ENCODE measurements around the gene MEGF8.
"Not testable (repeated sequence)": the region's sequence is repeated elsewhere in the genome, so short reads cannot be mapped to it uniquely, and the experiment has no call there.

MEGF8 gene

DNA sequence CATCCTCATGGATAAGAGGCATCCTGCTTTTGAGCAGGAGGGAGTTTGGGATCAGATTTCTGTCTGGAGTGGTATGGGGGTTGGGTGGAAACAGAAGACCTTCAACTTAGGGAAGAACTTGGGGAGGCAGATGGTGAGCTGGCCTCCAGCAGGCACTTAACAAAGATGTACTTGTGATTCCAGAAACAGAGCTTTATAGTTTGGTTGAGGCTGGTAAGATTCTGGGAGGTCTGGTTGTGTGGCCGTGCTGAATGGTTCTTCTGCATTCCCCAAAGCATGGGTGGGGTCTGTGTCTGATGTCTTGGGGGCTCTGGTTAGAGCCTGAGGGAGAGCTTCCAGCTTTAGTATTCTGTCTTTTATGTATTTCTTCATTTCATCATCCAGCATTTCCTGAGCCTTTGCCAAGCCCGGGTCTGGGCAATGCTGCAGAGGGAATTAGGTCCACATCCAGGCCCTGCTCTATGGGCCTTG, 4.8 kb downstream of the MEGF8 start:
- DNase-seq (ENCODE audit: low read depth in 2 of 2): no peak

DNA sequence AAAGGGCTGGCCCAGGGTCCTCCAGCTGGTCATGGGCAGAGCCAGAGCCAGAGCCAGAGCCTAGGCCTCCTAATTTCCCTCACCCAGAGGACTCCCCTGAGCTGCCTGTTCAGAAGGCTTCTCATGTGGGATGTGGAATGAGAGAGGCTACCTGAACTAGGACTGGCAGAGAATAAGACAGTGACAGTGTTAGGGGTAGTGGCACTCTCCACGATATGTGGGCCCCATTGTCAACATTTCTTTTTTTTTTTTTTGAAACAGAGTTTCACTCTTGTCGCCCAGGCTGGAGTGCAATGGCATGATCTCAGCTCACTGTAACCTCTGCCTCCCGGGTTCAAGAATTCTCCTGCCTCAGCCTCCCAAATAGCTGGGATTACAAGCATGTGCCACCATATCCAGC, 5.9 kb downstream of the MEGF8 start:
- DNase-seq (ENCODE audit: low read depth in 2 of 2): not testable (repeated sequence)

DNA sequence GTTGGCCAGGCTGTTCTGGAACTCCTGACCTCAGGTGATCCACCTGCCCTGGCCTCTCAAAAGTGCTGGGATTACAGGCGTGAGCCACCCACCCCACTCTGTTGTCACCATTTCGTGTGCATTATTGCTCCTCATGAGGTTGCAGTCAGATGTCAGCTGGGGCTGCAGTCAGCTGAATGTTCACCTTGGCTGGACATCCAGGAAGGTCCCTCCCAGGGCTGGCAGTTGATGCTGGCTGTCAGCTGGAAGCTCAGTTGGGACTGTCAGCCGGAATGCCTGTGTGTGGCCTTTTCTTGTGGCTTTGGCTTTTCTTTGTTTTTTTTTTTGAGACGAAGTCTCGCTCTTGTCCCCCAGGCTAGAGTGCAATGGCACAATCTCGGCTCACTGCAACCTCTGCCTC, 6.6 kb downstream of the MEGF8 start:
- DNase-seq (ENCODE audit: low read depth in 2 of 2): no peak

DNA sequence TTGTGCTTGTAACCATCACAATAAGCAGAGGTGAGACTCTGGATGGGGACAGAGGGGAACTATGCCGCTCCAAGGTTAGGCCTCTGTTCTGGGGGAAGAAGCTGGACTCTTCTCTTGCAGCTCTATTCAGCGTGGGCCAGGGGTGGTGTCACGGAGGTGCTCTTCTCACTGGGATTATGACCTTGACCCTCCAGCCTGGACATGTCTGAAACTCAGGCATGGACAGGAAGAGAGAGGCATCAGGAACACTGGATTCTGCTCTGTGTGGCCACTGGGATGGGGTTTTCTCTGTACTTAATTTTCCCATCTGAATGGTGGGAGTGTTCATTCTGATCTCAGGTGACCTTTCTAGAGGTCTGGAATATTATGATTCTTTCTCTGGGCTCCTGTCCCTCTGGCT, 7.6 kb downstream of the MEGF8 start:
- no peak for DNase-seq (ENCODE audit: low read depth in 2 of 2)

DNA sequence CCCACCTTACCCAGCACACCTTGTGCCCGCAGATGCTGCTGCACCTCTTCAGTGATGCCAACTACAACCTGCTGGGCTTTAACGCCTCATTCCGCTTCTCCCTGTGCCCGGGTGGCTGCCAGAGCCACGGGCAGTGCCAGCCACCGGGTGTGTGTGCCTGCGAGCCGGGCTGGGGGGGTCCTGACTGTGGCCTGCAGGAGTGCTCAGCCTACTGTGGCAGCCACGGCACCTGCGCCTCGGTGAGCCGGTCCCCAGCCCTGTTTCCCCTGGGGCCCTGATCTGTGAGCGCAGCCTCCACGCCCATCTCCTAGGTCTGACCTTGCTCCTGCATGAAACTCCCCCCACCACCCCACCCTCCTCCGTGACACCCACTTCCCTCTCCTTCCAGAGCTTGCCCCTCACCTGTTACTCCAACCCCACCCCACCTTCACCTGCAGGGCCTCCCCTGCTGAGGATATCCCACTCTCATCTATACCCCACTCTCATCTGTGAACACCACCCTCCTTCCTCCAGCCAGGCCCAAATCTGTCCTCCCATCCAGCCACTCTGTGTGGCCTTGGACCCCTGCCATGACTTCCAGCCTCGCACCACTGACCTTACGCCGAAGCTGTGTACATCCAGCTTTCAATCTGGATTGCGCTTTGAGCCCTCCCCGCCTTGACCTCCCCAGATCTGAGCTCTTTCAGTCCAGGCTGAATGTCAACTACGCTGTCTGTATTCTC, 8.7 kb downstream of the MEGF8 start:
- DNase-seq (ENCODE audit: low read depth in 2 of 2): no peak

DNA sequence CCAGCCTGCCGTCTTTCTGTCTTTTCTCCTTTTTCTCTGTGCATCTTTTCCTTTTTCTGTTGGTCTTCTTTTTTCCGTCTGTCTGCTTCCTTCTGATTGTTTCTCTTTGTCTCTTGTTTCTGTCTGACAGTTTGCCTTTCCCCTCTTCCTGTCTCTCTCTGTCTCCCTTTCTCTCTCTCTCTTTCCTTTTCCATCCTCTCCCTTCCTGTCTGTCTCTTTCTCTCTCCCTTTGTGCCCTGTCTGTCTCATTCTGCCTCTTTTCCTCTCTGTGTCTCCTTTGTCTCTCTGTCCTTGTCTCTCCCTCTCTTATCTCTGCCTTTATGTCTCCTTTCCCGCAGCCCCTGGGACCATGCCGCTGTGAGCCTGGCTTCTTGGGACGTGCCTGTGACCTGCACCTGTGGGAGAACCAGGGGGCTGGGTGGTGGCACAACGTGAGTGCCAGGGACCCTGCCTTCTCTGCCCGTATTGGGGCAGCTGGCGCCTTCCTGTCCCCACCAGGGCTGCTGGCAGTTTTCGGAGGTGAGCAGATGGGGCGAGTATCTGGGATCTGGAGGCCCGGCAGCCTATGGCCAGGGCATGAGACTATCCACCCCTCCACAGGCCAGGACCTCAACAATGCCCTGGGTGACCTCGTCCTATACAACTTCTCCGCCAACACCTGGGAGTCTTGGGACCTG, 9.4 kb downstream of the MEGF8 start:
- no peak for DNase-seq (ENCODE audit: low read depth in 2 of 2)

DNA sequence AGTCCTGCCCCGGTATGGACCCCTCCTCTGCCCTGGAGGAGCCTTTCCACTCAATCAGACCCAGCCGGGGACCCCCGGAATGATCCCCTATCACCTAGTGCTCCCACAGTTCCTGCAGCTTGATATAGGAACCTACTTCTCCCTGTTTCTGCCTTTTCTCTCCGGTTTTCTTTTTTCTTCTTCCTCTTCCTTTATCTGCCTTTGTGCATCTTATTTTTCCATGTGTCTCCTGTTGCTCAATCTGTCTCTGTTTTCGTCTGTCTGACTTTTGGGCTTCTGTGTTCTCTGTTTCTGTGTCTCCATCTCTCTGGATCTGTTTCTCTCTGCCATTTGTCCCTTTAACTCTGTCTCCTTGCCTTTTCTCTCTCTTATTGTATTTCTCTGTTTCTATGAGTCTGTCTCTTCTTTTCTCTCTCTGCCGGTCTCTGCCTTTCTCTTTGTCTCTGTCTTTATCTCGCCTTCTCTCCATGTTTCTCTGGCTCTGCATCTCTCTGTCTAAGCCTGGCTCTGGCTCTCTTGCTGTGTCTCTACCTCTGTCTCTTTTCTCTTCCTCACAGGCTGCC, 10.0 kb downstream of the MEGF8 start:
- no peak for DNase-seq (ENCODE audit: low read depth in 2 of 2)

DNA sequence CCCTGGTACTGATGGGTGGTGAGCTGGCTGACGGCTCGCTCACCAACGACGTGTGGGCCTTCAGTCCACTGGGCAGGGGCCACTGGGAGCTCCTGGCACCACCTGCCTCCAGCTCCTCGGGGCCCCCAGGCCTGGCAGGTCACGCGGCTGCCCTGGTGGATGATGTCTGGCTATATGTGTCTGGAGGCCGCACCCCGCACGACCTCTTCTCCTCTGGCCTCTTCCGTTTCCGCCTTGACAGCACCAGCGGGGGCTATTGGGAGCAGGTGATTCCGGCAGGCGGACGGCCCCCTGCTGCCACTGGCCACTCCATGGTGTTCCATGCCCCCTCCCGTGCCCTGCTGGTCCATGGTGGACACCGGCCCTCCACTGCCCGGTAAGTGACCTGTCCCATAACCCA, 10.5 kb downstream of the MEGF8 start:
- DNase-seq (ENCODE audit: low read depth in 2 of 2): no peak

DNA sequence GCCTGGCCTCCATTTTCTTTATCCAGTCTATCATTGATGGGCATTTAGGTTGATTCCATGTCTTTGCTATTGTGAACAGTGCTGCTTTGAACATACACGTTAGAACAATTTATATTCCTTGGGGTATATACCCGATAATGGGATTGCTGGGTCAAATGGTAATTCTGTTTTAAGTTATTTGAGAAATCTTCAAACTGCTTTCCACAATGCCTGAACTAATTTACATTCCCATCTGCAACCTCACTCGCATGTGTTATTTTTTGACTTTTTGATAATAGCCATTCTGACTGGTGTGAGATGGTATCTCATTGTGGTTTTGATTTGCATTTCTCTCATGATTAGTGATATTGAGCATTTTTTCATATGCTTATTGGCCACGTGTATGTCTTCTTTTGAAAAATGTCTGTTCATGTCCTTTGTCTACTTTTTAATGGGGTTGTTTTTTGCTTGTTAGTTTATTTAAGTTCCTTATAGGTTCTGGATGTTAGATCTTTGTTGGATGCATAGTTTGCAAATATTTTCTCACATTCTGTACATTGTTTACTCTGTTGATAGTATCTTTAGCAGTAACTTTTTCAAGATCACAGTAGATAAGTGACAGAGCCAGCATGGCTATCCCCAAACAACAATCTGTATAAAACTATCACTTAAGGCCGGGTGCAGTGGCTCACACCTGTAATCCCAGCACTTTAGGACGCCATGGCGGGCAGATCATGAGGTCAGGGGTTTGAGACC, 13.9 kb downstream of the MEGF8 start:
- DNase-seq (ENCODE audit: low read depth in 2 of 2): not testable (repeated sequence)

DNA sequence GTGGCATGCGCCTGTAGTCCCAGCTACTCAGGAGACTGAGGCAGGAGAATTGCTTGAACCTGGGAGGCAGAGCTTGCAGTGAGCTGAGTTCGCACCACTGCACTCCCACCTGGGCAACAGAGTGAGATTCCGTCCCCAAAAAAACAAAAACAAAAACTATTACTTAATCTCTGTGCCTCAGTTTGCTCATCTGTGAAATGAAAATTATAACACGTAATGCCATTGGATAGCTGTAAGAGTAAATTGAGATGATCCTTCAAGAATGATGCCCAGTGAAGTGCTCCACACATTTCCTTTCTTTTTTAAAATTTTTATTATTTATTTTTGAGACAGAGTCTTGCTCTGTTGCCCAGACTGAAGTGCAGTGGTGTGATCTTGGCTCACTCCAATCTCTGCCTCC, 14.5 kb downstream of the MEGF8 start:
- DNase-seq (ENCODE audit: low read depth in 2 of 2): not testable (repeated sequence)

DNA sequence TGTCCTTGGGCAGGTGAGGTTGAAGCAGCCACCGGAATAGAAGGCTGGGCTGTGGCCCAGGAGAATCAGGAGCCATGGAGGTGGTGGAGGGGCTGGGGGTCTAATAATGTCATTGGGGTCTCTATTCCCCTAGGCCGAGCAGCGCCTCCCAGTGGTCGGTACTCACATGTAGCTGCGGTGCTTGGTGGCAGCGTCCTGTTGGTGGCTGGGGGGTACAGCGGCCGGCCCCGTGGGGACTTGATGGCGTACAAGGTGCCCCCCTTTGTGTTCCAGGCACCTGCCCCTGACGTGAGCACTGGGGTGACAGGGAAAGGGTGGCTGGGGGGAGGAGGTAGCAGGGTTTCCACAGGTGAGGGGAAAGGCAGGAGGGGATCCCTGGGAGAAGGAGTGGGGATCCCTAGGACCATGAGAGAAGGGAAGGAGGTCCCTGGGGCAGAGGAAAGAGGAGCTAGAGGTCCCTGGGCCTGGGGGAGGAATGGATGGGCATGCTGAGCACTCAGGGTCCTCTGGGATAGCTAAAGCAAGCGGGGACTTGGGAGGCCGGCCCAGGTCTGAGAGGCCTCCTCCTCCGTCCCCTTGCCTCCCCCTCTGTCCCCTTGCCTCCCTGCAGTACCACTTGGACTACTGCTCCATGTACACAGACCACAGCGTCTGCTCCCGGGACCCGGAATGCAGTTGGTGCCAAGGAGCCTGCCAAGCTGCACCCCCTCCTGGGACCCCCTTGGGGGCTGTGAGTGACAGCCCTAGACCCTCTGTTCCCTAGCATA, 18.1 kb downstream of the MEGF8 start:
- no peak for DNase-seq (ENCODE audit: low read depth in 2 of 2)

DNA sequence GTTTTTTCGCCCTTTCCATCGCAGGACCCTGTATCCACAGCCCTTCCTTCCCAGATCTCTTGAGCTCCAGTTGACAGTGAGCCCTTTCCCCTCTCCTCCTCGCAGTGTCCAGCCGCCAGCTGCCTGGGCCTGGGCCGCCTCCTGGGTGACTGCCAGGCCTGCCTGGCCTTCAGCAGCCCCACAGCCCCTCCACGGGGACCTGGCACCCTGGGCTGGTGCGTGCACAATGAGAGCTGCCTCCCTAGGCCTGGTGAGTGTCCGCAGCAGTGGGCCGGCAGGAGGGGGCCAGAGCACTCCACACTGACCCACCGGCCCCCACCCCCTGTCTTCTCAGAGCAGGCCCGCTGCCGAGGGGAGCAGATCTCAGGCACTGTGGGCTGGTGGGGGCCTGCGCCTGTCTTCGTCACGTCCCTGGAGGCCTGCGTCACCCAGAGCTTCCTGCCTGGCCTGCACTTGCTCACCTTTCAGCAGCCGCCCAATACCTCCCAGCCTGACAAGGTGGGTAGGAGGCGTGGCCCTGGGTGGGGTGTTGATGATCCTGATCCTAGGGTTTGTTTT, 19.0 kb downstream of the MEGF8 start:
- DNase-seq (ENCODE audit: low read depth in 2 of 2): no peak

DNA sequence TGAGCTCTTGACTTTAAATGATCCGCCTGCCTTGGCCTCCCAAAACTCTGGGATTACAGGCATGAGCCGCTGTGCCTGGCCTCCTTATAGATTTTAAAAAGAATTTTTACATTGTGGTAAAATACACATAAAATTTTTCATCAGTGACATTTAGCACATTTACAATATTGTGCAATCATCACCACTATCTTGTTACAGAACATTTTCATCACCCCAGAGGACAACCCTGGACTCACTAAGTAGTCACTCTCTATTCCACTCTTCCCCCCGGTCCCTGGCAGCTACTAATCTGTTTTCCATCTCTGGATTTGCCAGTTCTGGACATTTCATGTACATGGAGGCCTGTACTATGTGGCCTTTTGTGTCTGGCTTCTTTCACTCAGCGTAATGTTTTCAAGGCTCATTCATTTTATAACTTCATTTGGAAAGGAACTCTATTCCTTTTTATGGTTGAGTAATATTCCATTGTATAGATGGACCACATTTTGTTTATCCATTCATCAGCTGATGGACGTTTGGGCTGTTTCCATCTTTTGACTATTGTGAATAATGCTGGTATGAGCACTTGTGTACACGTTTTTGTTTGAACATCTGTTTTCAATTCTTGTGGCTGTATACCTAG, 19.9 kb downstream of the MEGF8 start:
- no peak for DNase-seq (ENCODE audit: low read depth in 2 of 2)

DNA sequence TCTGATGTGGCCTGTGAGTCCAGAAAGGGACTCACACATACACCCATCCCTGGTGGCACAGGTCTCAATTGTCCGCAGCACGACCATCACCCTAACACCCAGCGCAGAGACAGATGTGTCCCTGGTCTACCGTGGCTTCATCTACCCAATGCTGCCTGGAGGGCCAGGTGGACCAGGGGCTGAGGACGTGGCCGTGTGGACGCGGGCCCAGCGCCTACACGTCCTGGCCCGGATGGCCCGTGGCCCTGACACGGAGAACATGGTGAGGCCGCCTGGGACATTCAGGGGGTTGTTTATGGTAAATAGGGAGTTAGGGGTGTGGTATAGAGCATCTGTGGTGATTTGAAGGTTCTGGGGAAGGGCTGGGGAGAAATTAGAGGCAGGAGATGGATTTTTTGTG, 22.8 kb downstream of the MEGF8 start:
- no peak for DNase-seq (ENCODE audit: low read depth in 2 of 2)

DNA sequence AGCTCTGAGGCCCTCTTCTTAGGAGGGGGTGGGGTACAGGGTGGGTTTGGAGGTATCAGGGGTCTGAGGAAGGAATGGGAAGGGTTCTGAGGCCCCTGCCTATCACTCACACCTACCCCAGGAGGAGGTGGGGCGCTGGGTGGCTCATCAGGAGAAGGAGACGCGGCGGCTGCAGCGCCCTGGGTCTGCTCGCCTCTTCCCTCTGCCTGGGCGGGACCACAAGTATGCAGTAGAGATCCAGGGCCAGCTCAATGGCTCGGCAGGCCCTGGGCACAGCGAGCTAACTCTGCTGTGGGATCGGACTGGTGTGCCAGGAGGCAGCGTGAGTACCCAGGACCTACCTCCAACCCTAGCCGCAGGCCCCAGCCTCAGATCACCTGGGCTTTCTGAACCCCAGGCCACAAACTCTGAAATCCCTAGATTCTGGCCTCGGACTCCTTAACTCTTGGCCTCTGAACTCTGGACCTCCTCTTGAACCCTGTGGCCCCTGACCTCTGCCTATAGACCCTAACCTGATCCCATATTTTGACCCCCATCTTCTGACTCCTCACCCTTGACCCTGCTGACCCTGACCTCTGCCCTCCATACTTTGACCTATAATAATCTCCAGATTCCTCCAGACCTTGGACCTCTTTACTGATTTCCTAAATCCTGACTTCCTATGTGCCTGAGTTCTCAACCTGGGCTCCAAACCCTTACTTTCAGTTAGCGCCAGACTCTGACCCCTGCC, 24.1 kb downstream of the MEGF8 start:
- no peak for DNase-seq (ENCODE audit: low read depth in 2 of 2)

DNA sequence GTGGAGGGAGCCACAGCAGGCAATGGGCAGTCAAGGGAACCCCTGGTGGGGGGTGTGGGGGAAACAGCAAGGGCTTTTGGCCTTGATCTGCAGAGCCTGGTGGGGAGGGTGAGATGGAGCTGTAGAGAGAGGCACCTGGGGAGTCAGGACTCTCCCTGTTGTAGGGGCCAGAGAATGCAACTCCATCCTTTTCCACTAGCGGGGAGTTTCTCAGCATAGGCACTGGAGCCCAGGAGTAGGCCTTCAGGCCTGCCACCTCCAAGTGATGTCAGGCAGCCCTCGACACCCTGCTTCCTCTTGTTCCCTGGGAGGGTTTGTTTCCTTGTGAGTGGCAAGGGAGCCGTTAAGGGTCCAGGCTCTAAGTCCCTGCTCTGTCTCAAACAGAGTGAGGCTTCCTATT, 25.0 kb downstream of the MEGF8 start:
- no peak for DNase-seq (ENCODE audit: low read depth in 2 of 2)

DNA sequence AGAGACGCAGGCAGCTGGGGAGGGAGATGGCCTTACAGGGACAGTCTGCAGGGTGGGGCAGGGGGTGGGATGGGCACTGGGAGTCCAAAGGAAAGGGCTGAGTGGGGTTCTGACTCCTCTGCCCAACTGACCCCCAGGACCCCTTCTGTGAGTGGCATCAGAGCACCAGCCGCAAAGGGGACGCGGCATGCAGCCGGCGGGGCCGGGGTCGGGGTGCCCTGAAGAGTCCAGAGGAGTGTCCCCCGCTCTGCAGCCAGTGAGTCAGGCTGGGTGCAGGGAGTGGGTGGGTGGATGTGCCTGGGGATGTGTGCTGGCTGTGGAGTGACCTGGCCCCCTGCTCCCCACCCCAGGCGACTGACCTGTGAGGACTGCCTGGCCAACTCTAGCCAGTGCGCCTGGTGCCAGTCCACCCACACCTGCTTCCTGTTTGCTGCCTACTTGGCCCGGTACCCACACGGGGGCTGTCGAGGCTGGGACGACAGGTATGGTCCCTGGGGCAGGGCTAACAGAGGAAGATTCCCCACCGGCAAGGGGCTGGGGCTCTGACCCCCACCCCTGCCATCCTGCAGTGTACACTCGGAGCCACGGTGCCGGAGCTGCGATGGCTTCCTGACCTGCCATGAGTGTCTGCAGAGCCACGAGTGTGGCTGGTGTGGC, 25.8 kb downstream of the MEGF8 start:
- DNase-seq (ENCODE audit: low read depth in 2 of 2): no peak

DNA sequence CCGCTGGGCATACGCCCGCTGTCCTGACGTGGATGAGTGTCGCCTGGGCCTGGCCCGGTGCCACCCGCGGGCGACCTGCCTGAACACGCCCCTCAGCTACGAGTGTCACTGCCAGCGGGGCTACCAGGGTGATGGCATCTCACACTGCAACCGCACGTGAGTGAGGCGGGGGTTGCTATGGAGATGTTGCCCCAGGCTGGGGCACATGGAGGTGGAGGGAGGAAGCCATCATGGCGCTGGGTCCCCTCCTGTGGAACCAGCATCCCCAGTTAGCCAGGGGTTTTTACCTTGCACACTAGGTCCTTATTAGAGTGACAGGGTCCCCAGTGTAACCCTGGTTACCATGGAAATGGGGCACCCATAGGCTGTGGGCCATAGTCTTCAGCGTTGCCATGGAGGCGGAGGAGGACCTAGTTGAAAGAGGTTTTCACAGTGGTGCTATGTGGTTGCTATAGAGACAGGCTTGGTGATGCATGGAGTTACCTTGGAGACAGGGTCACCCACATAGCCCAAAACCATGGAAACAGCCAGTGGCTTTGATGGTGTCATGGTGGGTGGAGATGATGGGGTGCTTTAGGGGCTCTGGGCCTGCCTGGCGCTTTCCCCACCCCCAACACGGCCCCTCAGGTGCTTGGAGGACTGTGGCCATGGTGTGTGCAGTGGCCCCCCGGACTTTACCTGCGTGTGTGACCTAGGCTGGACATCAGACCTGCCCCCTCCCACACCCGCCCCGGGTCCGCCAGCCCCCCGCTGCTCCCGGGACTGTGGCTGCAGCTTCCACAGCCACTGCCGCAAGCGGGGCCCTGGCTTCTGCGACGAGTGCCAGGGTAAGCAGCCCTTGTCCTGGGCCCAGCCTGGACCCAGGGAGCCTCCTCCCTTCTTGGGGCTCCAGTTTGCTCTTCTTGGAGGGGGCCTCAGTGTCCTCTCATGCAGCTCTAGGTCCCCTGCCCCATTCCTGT, 27.1 kb downstream of the MEGF8 start:
- DNase-seq (ENCODE audit: low read depth in 2 of 2): no peak
